ENCODE data around the gene DDIT3. TPM values are rescaled to one million over a fixed set of nuclear protein-coding genes. Genes with fewer than 3 reads are reported as not detected.

Gene DDIT3
- total RNA-seq, 1 donor from 2014 or later: 17.7 TPM

DNA sequence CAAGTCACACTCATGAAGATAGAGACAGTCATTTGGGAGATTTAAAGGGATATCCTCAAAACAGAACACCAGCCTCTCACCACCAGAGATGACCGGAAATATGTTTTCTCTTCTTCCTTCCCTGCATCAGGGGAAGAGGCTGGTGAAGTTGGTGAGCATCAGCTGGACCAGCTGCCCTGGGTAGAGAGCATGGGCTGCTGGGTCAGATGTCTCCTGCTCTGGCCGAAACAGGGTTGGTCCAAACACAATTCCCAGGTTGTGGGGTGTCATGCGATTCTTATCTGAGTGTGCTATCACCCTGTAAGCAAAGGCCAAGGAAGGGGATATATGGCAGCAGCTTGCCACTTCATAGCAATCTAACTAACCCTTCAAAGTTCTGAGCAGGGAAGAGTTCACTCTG is 47.9 kb downstream of the DDIT3 start:
- no peak overlapping the region for H3K4me3 Mint-ChIP-seq
- no peaks in the 10 kb centered on the region for H3K9me3 Mint-ChIP-seq
- no peak overlapping the region for H3K27ac Mint-ChIP-seq
- DNase-seq (ENCODE audit: extremely low spot score, unreplicated experiment): no peak
- H3K36me3 Mint-ChIP-seq: no peaks in the 10 kb centered on the region
- peaks cover 70% of the 10 kb centered on the region for H3K27me3 Mint-ChIP-seq
- H3K4me1 Mint-ChIP-seq (ENCODE audit: unreplicated experiment): no peaks in the 10 kb centered on the region
- TF ChIP-seq, protein P1, sequence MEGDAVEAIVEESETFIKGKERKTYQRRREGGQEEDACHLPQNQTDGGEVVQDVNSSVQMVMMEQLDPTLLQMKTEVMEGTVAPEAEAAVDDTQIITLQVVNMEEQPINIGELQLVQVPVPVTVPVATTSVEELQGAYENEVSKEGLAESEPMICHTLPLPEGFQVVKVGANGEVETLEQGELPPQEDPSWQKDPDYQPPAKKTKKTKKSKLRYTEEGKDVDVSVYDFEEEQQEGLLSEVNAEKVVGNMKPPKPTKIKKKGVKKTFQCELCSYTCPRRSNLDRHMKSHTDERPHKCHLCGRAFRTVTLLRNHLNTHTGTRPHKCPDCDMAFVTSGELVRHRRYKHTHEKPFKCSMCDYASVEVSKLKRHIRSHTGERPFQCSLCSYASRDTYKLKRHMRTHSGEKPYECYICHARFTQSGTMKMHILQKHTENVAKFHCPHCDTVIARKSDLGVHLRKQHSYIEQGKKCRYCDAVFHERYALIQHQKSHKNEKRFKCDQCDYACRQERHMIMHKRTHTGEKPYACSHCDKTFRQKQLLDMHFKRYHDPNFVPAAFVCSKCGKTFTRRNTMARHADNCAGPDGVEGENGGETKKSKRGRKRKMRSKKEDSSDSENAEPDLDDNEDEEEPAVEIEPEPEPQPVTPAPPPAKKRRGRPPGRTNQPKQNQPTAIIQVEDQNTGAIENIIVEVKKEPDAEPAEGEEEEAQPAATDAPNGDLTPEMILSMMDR (conservative IDR thresholded peaks at IDR 0.05): no peak

DNA sequence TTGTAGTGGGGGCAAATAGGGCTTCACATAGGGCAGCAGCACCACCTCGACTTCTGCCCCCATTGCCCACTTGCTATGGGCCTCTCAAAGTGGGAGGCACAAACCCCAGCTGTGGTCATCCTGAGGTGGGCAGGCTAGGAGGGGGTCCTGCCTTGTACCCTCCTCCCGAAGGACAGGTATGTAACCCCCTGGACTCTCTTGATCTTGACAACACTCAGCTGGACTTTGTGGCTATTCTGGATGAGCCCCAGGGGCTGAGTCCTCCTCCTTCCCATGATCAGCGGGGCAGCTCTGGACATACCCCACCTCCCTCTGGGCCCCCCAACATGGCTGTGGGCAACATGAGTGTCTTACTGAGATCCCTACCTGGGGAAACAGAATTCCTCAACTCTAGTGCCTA is 48.7 kb downstream of the DDIT3 start:
- DNase-seq (ENCODE audit: extremely low spot score, unreplicated experiment): no peak
- Mint-ChIP-seq H3K36me3 (no peaks in the 10 kb centered on the region), H3K9me3 (no peaks in the 10 kb centered on the region), H3K27me3 (peaks cover 68% of the 10 kb centered on the region), H3K4me1 (ENCODE audit: unreplicated experiment) (no peaks in the 10 kb centered on the region), H3K4me3 (no peak overlapping the region), H3K27ac (no peak overlapping the region)
- TF ChIP-seq, protein P1 (conservative IDR thresholded peaks at IDR 0.05): no peak

DNA sequence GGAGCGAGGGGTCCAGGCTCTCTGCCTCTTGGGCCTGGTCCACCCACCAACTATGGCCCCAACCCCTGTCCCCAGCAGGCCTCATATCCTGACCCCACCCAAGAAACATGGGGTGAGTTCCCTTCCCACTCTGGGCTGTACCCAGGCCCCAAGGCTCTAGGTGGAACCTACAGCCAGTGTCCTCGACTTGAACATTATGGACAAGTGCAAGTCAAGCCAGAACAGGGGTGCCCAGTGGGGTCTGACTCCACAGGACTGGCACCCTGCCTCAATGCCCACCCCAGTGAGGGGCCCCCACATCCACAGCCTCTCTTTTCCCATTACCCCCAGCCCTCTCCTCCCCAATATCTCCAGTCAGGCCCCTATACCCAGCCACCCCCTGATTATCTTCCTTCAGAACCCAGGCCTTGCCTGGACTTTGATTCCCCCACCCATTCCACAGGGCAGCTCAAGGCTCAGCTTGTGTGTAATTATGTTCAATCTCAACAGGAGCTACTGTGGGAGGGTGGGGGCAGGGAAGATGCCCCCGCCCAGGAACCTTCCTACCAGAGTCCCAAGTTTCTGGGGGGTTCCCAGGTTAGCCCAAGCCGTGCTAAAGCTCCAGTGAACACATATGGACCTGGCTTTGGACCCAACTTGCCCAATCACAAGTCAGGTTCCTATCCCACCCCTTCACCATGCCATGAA is 49.2 kb downstream of the DDIT3 start:
- Mint-ChIP-seq H3K27me3 (peaks cover 62% of the 10 kb centered on the region), H3K27ac (no peak overlapping the region), H3K4me1 (ENCODE audit: unreplicated experiment) (no peaks in the 10 kb centered on the region), H3K36me3 (no peaks in the 10 kb centered on the region), H3K9me3 (no peaks in the 10 kb centered on the region), H3K4me3 (no peak overlapping the region)
- TF ChIP-seq, protein P1 (conservative IDR thresholded peaks at IDR 0.05): no peak
- DNase-seq (ENCODE audit: extremely low spot score, unreplicated experiment): no peak

DNA sequence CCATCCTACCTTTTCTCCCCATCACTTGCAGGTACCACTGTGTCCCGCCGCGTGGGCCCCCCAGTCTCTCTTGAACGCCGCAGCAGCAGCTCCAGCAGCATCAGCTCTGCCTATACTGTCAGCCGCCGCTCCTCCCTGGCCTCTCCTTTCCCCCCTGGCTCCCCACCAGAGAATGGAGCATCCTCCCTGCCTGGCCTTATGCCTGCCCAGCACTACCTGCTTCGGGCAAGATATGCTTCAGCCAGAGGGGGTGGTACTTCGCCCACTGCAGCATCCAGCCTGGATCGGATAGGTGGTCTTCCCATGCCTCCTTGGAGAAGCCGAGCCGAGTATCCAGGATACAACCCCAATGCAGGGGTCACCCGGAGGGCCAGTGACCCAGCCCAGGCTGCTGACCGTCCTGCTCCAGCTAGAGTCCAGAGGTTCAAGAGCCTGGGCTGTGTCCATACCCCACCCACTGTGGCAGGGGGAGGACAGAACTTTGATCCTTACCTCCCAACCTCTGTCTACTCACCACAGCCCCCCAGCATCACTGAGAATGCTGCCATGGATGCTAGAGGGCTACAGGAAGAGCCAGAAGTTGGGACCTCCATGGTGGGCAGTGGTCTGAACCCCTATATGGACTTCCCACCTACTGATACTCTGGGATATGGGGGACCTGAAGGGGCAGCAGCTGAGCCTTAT is 49.9 kb downstream of the DDIT3 start:
- no peaks in the 10 kb centered on the region for H3K4me1 Mint-ChIP-seq (ENCODE audit: unreplicated experiment)
- H3K27ac Mint-ChIP-seq: no peak overlapping the region
- no peak for DNase-seq (ENCODE audit: extremely low spot score, unreplicated experiment)
- no peaks in the 10 kb centered on the region for H3K9me3 Mint-ChIP-seq
- TF ChIP-seq, protein P1 (conservative IDR thresholded peaks at IDR 0.05): no peak
- peaks cover 62% of the 10 kb centered on the region for H3K27me3 Mint-ChIP-seq
- H3K36me3 Mint-ChIP-seq: no peaks in the 10 kb centered on the region
- H3K4me3 Mint-ChIP-seq: no peak overlapping the region

DNA sequence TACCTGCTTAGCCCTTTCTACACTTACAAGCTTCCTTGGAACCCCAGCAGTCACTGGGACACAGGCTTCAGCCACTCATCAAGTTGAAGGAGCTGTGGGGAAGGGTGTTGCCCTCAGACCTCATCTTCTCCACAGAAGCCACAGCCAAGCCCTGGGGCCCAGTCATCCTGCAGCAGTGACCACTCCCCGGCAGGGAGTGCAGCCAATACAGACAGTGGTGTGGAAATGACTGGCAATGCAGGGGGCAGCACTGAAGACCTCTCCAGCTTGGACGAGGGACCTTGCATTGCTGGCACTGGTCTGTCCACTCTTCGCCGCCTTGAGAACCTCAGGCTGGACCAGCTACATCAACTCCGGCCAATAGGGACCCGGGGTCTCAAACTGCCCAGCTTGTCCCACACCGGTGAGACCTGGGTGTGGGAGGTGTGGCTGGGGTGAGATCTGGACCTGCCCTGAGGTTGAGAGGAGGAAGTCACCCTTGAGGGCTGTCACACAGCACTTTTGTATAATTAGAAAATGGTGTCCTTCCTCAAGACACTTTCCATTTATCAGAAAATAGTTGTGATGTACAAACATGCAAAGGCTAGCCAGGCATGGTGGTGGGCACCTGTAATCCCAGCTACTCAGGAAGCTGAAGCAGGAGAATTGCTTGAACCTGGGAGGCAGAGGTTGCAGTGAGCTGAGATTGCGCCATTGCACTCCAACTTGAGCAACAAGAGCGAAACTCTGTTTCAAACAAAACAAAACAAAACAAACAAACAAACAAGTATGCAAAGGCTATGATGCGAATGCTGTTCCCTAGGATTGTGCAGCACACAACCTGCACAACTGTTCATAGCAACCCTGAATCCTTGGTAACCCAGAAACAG is 50.8 kb downstream of the DDIT3 start:
- DNase-seq (ENCODE audit: extremely low spot score, unreplicated experiment): no peak
- Mint-ChIP-seq H3K36me3 (no peaks in the 10 kb centered on the region), H3K27me3 (peaks cover 54% of the 10 kb centered on the region), H3K27ac (no peak overlapping the region), H3K9me3 (no peaks in the 10 kb centered on the region), H3K4me3 (no peak overlapping the region), H3K4me1 (ENCODE audit: unreplicated experiment) (no peaks in the 10 kb centered on the region)
- TF ChIP-seq, protein P1 (conservative IDR thresholded peaks at IDR 0.05): no peak
